Testis (tissue), 2 donors: ENCODE results near the gene WDR73.

ENCODE experiments used
- POLR2A ChIP-seq: fragments of 450-650 bp; IDR thresholded peaks from one replicate; pipeline ENCODE4 v1.6.1; 2017; ENCODE audit warnings: antibody characterized with exemption, mild to moderate bottlenecking, moderate library complexity
- TF ChIP-seq, protein P1 (sequence below), 3 experiments: fragments of 450-650 bp in 2 of 3; fragments of 200-600 bp in 1 of 3; sonication (generic) in 1 of 3; IDR thresholded peaks; one replicate each; pipeline ENCODE4 v1.5.1; 2016 to 2019; ENCODE audit warnings: antibody characterized with exemption in 3 of 3, mild to moderate bottlenecking in 2 of 3, moderate library complexity in 1 of 3

DNA sequence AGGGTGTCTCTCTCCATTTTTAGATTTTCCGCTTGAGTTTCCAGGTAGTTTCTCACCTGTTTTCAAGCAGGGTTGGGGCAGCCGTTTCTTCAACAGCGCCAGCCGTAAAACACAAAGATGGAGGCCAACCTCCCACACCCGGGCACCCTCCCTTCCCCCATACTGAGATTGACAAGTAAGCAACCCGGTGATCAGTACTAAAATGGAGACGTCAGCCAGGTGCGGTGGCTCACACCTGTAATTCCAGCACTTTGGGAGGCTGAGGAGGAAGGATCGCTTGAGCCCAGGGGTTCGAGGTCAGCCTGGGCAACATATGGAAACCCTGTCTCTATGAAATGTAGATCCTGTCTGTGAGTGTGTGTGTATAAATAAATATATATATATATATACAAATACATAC is 54.2 kb downstream of the WDR73 start:
- TF ChIP-seq, protein P1, sequence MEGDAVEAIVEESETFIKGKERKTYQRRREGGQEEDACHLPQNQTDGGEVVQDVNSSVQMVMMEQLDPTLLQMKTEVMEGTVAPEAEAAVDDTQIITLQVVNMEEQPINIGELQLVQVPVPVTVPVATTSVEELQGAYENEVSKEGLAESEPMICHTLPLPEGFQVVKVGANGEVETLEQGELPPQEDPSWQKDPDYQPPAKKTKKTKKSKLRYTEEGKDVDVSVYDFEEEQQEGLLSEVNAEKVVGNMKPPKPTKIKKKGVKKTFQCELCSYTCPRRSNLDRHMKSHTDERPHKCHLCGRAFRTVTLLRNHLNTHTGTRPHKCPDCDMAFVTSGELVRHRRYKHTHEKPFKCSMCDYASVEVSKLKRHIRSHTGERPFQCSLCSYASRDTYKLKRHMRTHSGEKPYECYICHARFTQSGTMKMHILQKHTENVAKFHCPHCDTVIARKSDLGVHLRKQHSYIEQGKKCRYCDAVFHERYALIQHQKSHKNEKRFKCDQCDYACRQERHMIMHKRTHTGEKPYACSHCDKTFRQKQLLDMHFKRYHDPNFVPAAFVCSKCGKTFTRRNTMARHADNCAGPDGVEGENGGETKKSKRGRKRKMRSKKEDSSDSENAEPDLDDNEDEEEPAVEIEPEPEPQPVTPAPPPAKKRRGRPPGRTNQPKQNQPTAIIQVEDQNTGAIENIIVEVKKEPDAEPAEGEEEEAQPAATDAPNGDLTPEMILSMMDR (IDR thresholded peaks at IDR 0.05): no peak
- no peak for TF ChIP-seq POLR2A
